PC-9 (cell line): Measurements from ENCODE around the gene LECT2. TPM values are rescaled to one million over a fixed set of nuclear protein-coding genes. Genes with fewer than 3 reads are reported as not detected.

Source experiments
- BruUV-seq: library from RNA; stranded (reverse); fragments of 400-500 nt; replicated peaks from 2 replicates; lab custom pipeline; 2021; lab: Mats Ljungman, UMichigan
- CTCF ChIA-PET: fragments of 300-600 bp; sonication (Branson Sonifier 250); formaldehyde crosslinking; loops from one replicate; lab custom pipeline; 2022; ENCODE audit warnings: antibody characterized with exemption; lab: Charles Lee
- POLR2A ChIA-PET: fragments of 300-600 bp; sonication (Branson Sonifier 250); formaldehyde crosslinking; loops from one replicate; lab custom pipeline; 2022; ENCODE audit warnings: antibody characterized with exemption; ENCODE audit not compliant: unreplicated experiment; lab: Charles Lee
- DNase-seq, 2 experiments: peaks; one replicate each; pipeline versions ENCODE4 v3.0.0 to v3.0.0-alpha.2; 2015 to 2022; ENCODE audit warnings: mixed read lengths in 1 of 2
- H2AFZ ChIP-seq: fragments of 200-600 bp; sonication (generic); 2 replicates; pipeline ENCODE4 v1.8.1; 2017; ENCODE audit warnings: antibody characterized with exemption
- H3F3A ChIP-seq: fragments of 200-600 bp; sonication (generic); 2 replicates; pipeline ENCODE4 v1.8.1; 2017; ENCODE audit warnings: antibody characterized with exemption, mild to moderate bottlenecking, low read depth; ENCODE audit not compliant: insufficient read depth
- H3K27ac ChIP-seq: fragments of 200-600 bp; sonication (generic); 2 replicates; pipeline ENCODE4 v1.6.1; 2016; ENCODE audit warnings: mixed run types
- H3K27me3 ChIP-seq: fragments of 200-600 bp; sonication (generic); 2 replicates; pipeline ENCODE4 v1.6.1; 2016; ENCODE audit warnings: low read depth, mixed run types; ENCODE audit not compliant: insufficient read depth
- H3K36me3 ChIP-seq: fragments of 200-600 bp; sonication (generic); 2 replicates; pipeline ENCODE4 v1.6.1; 2016; ENCODE audit warnings: low read depth, mixed run types
- H3K4me1 ChIP-seq: fragments of 200-600 bp; sonication (generic); replicated peaks from 2 replicates; pipeline ENCODE4 v1.6.1; 2016; ENCODE audit warnings: mixed run types; ENCODE audit not compliant: insufficient read depth
- H3K4me2 ChIP-seq: fragments of 200-600 bp; sonication (generic); 2 replicates; pipeline ENCODE4 v1.6.1; 2017; ENCODE audit warnings: mixed run types
- H3K4me3 ChIP-seq: fragments of 200-600 bp; sonication (generic); 2 replicates; pipeline ENCODE4 v1.6.1; 2016; ENCODE audit warnings: mixed run types
- H3K79me2 ChIP-seq: fragments of 200-600 bp; sonication (generic); 2 replicates; pipeline ENCODE4 v1.6.1; 2017; ENCODE audit warnings: low read depth, mixed run types
- H3K9me2 ChIP-seq: fragments of 200-600 bp; sonication (generic); 2 replicates; pipeline ENCODE4 v1.8.1; 2017; ENCODE audit warnings: mild to moderate bottlenecking; ENCODE audit not compliant: insufficient read depth
- H3K9me3 ChIP-seq: fragments of 200-600 bp; sonication (generic); 2 replicates; pipeline ENCODE4 v1.8.1; 2016; ENCODE audit warnings: low read depth; ENCODE audit not compliant: insufficient read depth
- H4K20me1 ChIP-seq: fragments of 200-600 bp; sonication (generic); 2 replicates; pipeline ENCODE4 v1.8.1; 2017; ENCODE audit not compliant: insufficient read depth
- EZH2 ChIP-seq: fragments of 200-600 bp; sonication (generic); IDR thresholded peaks from 2 replicates; pipeline ENCODE4 v1.8.0; 2017; ENCODE audit warnings: antibody characterized with exemption, low read depth
- intact Hi-C: fragments of 100-400 bp; cut with micrococcal nuclease; formaldehyde crosslinking; loops from one replicate; pipeline ENCODE4 v1.10.0; 2022; ENCODE audit not compliant: unreplicated experiment
- total RNA-seq: library from RNA; stranded (reverse); gene quantifications from 2 replicates; pipeline ENCODE4 v1.2.3, GENCODE V29; 2021
- TF ChIP-seq, protein P1 (sequence below): fragments of 200-600 bp; sonication (generic); conservative IDR thresholded peaks from 2 replicates; pipeline ENCODE4 v1.6.1; 2017; ENCODE audit warnings: mixed run types, antibody characterized with exemption, mild to moderate bottlenecking, moderate library complexity

The LECT2 gene
- total RNA-seq, 1 experiment from 2014 or later: not detected

DNA sequence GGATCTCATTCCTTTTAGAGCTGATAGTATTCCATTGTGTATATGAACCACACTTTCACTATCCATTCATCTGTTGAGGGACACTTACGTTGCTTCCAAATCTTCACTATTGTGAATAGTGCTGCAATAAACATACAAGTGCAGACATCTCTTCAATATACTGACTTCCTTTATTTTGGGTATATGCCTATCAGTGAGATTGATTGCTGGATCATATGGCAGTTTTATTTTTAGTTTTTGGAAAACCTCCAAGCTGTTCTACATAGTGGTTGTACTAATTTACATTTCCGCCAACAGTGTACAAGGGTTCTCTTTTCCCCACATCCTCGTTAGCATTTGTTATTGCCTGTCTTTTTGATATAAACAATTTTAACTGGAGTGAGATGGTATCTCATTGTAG, 33.8 kb upstream of the LECT2 start:
- Histone ChIP-seq H3K79me2 (no peaks in the 10 kb centered on the region), H2AFZ (no peak overlapping the region), H3K4me3 (no peak overlapping the region), H3K27ac (no peak overlapping the region), H3K4me1 (no peaks in the 10 kb centered on the region), H3F3A (no peaks in the 10 kb centered on the region), H3K4me2 (no peak overlapping the region), H3K9me2 (no peaks in the 10 kb centered on the region), H3K27me3 (no peaks in the 10 kb centered on the region), H4K20me1 (no peaks in the 10 kb centered on the region), H3K36me3 (no peaks in the 10 kb centered on the region), H3K9me3 (no peaks in the 10 kb centered on the region)
- DNase-seq: no peak
- intact Hi-C loops: no loop called here
- CTCF ChIA-PET: no interaction called here
- TF ChIP-seq, protein P1, sequence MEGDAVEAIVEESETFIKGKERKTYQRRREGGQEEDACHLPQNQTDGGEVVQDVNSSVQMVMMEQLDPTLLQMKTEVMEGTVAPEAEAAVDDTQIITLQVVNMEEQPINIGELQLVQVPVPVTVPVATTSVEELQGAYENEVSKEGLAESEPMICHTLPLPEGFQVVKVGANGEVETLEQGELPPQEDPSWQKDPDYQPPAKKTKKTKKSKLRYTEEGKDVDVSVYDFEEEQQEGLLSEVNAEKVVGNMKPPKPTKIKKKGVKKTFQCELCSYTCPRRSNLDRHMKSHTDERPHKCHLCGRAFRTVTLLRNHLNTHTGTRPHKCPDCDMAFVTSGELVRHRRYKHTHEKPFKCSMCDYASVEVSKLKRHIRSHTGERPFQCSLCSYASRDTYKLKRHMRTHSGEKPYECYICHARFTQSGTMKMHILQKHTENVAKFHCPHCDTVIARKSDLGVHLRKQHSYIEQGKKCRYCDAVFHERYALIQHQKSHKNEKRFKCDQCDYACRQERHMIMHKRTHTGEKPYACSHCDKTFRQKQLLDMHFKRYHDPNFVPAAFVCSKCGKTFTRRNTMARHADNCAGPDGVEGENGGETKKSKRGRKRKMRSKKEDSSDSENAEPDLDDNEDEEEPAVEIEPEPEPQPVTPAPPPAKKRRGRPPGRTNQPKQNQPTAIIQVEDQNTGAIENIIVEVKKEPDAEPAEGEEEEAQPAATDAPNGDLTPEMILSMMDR: no peak
- TF ChIP-seq EZH2: no peak
- no TSS peak for BruUV-seq
- POLR2A ChIA-PET: interaction anchor here (0.7 kb wide), 1 partner anchor 12 kb away, joined by 3 read pairs; no protein-coding TSS in a partner anchor

DNA sequence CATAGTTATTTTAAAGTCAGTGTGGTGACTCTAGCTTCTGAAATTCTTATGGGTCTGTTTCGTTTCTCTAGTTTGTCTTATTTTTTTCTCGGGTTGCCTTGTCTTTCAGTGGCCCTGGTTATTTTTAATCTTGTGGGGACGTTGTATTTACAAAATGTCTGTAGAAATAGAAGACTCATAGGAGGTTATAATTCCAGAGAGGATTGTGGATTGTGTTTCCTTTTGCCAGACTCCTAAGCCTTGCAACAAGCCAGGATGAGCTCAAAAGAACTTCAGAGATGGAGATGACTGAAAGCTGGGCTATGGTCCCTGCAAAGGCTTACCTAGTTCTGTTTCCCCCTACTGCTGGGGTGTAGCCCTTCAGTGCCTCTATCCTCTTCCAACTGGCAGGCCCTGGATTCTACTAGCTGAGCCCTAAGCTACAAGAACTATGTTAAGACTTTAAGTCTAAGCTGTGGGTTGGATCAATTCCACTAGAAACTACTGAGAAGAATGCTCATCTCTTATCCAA, 32.2 kb upstream of the LECT2 start:
- no peaks in the 10 kb centered on the region for H3F3A ChIP-seq
- no peaks in the 10 kb centered on the region for H3K36me3 ChIP-seq
- intact Hi-C loops: no loop called here
- no peaks in the 10 kb centered on the region for H3K4me1 ChIP-seq
- no peak for TF ChIP-seq EZH2
- TF ChIP-seq, protein P1: no peak
- ChIA-PET CTCF (interaction anchor here (0.9 kb wide), 1 partner anchor 10 kb away, joined by 3 read pairs; no protein-coding TSS in a partner anchor), POLR2A (no interaction called here)
- H3K79me2 ChIP-seq: no peaks in the 10 kb centered on the region
- no peak overlapping the region for H2AFZ ChIP-seq
- H3K4me3 ChIP-seq: no peak overlapping the region
- no peaks in the 10 kb centered on the region for H3K9me2 ChIP-seq
- no peak overlapping the region for H3K4me2 ChIP-seq
- H3K27me3 ChIP-seq: no peaks in the 10 kb centered on the region
- no peaks in the 10 kb centered on the region for H3K9me3 ChIP-seq
- H3K27ac ChIP-seq: no peak overlapping the region
- no TSS peak for BruUV-seq
- DNase-seq: no peak
- no peaks in the 10 kb centered on the region for H4K20me1 ChIP-seq

DNA sequence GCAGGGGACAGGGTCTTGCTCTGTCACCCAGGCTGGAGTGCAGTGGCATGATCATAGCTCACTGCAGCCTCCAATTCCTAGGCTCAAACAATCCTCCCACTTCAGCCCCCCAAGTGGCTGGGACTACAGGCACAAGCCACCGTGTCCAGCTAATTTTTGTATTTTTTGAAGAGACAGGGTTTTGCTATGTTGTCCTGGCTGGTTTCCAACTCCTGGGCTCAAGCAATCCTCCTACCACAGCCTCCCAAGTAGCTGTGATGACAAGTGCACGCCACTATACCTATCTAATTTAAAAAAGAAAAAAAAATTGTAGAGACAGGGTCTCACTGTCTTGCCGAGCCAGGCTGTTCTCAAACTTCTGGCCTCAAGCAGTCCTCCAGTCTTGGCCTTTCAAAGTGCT, 31.6 kb upstream of the LECT2 start:
- Histone ChIP-seq H2AFZ (no peak overlapping the region), H3K4me3 (no peak overlapping the region), H4K20me1 (no peaks in the 10 kb centered on the region), H3K36me3 (no peaks in the 10 kb centered on the region), H3K27me3 (no peaks in the 10 kb centered on the region), H3K9me3 (no peaks in the 10 kb centered on the region), H3K4me2 (no peak overlapping the region), H3F3A (no peaks in the 10 kb centered on the region), H3K4me1 (no peaks in the 10 kb centered on the region), H3K9me2 (no peaks in the 10 kb centered on the region), H3K27ac (no peak overlapping the region), H3K79me2 (no peaks in the 10 kb centered on the region)
- TF ChIP-seq EZH2: no peak
- TF ChIP-seq, protein P1: no peak
- POLR2A ChIA-PET: no interaction called here
- BruUV-seq: no TSS peak
- intact Hi-C loops: no loop called here
- CTCF ChIA-PET: interaction anchor here (0.9 kb wide), 1 partner anchor 9 kb away, joined by 3 read pairs; no protein-coding TSS in a partner anchor
- DNase-seq: no peak
